Upper lobe of right lung (tissue), 1 donor: ENCODE measurements around the gene G6PC3. TPM values are rescaled to one million over a fixed set of nuclear protein-coding genes. Genes with fewer than 3 reads are reported as not detected.
"Not testable (repeated sequence)": the region's sequence is repeated elsewhere in the genome, so short reads cannot be mapped to it uniquely, and the experiment has no call there.

ENCODE experiments used
- ATAC-seq: fragments of 200-7000 bp; cut with Tn5 transposase; one replicate; pipeline ENCODE4 v1.9.1; 2020; ENCODE audit warnings: mild to moderate bottlenecking, moderate library complexity
- DNase-seq: peaks from one replicate; pipeline ENCODE4 v3.0.0-alpha.2; 2020
- H3K27ac ChIP-seq: fragments of 200-600 bp; one replicate; pipeline ENCODE4 v1.8.0; 2022
- H3K27me3 ChIP-seq: fragments of 200-600 bp; one replicate; pipeline ENCODE4 v1.8.0; 2022; ENCODE audit warnings: mild to moderate bottlenecking
- H3K36me3 ChIP-seq: fragments of 200-600 bp; one replicate; pipeline ENCODE4 v1.8.0; 2022
- H3K4me1 ChIP-seq: fragments of 200-600 bp; one replicate; pipeline ENCODE4 v1.8.0; 2022
- H3K4me3 ChIP-seq: fragments of 200-600 bp; one replicate; pipeline ENCODE4 v1.8.0; 2022; ENCODE audit warnings: mild to moderate bottlenecking
- H3K9me3 ChIP-seq: fragments of 200-600 bp; one replicate; pipeline ENCODE4 v1.8.0; 2022
- intact Hi-C: fragments of 100-400 bp; cut with DNase I; formaldehyde crosslinking; loops from one replicate; pipeline ENCODE4 v1.11.0; 2022
- total RNA-seq: library from RNA; stranded (reverse); fragmentation: NEBNext Ultra II Directional; extraction: Animal tissue kit (Norgen Biotek cat#: 25700); gene quantifications from one replicate; pipeline ENCODE4 v1.2.1, GENCODE V29; 2021
- TF ChIP-seq, protein P1 (sequence below): fragments of 200-600 bp; IDR thresholded peaks from one replicate; pipeline ENCODE4 v1.8.0; 2022; ENCODE audit warnings: antibody characterized with exemption
- donor health status: DM: no; HTN: yes; CAD: no; lungs with severe emphysema.

The G6PC3 gene
- total RNA-seq, 1 donor from 2014 or later: 39.7 TPM

DNA sequence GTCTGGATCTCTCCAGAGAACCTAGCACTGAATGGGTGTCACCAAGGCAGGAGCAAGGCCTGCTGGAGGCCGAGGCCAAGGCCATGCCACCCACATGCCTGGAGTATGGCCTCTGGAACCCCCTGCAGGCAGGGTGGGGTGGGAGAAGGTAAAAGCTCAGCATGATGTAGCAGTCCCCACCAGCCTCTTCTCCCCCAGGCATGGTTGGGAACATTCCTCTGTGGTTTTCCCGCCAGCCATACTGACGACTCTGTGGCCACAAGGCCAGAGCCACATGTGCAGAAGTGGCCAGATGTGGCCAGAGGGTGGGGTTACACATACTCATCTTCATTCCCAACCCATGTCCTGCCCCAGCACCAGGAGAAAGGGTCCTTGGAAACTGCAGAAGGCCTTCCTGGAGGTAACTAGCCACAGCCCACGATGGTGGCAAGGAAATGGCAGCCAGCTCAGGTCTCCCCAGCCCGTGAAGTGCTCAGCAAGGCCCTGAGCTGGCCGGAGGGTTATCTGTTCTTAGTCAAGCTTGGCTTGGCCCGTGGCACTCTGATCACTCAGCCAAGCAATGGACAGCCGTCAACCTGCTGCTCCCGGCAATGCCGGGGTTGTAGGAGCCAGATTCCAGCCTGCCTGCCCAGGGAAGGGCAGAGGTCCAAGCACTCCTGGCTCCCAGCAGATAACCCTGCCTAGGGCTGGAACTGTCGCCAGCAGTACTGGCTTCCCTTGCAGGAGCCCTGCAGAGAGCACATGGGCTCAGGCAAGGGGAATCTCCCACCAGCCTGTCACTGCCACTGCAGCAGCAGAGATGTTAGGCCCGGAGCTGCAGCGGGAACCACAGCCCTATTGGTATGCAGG, 26.8 kb downstream of the G6PC3 start:
- Histone ChIP-seq H3K4me1 (peaks cover 28% of the 10 kb centered on the region), H3K4me3 (no peak overlapping the region), H3K27ac (peak overlapping the region; percentile 90), H3K36me3 (peaks cover 13% of the 10 kb centered on the region), H3K9me3 (no peaks in the 10 kb centered on the region), H3K27me3 (no peaks in the 10 kb centered on the region)
- DNase-seq (no peak), ATAC-seq (peak; percentile 1)
- TF ChIP-seq, protein P1, sequence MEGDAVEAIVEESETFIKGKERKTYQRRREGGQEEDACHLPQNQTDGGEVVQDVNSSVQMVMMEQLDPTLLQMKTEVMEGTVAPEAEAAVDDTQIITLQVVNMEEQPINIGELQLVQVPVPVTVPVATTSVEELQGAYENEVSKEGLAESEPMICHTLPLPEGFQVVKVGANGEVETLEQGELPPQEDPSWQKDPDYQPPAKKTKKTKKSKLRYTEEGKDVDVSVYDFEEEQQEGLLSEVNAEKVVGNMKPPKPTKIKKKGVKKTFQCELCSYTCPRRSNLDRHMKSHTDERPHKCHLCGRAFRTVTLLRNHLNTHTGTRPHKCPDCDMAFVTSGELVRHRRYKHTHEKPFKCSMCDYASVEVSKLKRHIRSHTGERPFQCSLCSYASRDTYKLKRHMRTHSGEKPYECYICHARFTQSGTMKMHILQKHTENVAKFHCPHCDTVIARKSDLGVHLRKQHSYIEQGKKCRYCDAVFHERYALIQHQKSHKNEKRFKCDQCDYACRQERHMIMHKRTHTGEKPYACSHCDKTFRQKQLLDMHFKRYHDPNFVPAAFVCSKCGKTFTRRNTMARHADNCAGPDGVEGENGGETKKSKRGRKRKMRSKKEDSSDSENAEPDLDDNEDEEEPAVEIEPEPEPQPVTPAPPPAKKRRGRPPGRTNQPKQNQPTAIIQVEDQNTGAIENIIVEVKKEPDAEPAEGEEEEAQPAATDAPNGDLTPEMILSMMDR: no peak
- intact Hi-C loops: no loop called here

- H3K27me3 ChIP-seq, H3K9me3 ChIP-seq, DNase-seq, intact Hi-C loops, H3K36me3 ChIP-seq, ATAC-seq, H3K27ac ChIP-seq, H3K4me3 ChIP-seq: not testable (repeated sequence)
- peaks cover 19% of the 10 kb centered on the region for H3K4me1 ChIP-seq
These were observed 31.3 kb downstream of the G6PC3 start for GRCh38 chr17:44101858-44102257.

- no peak for ATAC-seq
These were observed 32.5 kb downstream of the G6PC3 start for GRCh38 chr17:44102849-44103622.

GRCh38 chr17:44105483-44105882, 34.9 kb downstream of the G6PC3 start:
- no peaks in the 10 kb centered on the region for H3K27me3 ChIP-seq
- H3K27ac ChIP-seq: no peak overlapping the region
- peaks cover 40% of the 10 kb centered on the region for H3K4me1 ChIP-seq
- intact Hi-C loops: no loop called here
- TF ChIP-seq, protein P1: no peak
- H3K9me3 ChIP-seq: no peaks in the 10 kb centered on the region
- H3K36me3 ChIP-seq: peaks cover 7% of the 10 kb centered on the region
- ATAC-seq (no peak), DNase-seq (no peak)
- no peak overlapping the region for H3K4me3 ChIP-seq

More at GRCh38 chr17:44102849-44103622, 32.5 kb downstream of the G6PC3 start:
- DNase-seq: no peak
- Histone ChIP-seq H3K27me3 (no peaks in the 10 kb centered on the region), H3K27ac (no peak overlapping the region), H3K4me3 (no peak overlapping the region), H3K36me3 (peaks cover 7% of the 10 kb centered on the region), H3K9me3 (no peaks in the 10 kb centered on the region), H3K4me1 (peaks cover 18% of the 10 kb centered on the region)
- intact Hi-C loops: no loop called here
- TF ChIP-seq, protein P1: no peak

- peaks cover 44% of the 10 kb centered on the region for H3K4me1 ChIP-seq
- H3K27ac ChIP-seq: no peak overlapping the region
- no peaks in the 10 kb centered on the region for H3K27me3 ChIP-seq
- ATAC-seq (no peak), DNase-seq (no peak)
- intact Hi-C loops: no loop called here
- H3K36me3 ChIP-seq: peaks cover 7% of the 10 kb centered on the region
- no peaks in the 10 kb centered on the region for H3K9me3 ChIP-seq
- TF ChIP-seq, protein P1: no peak
- H3K4me3 ChIP-seq: no peak overlapping the region
These were observed 35.4 kb downstream of the G6PC3 start for GRCh38 chr17:44105941-44106340.

DNA sequence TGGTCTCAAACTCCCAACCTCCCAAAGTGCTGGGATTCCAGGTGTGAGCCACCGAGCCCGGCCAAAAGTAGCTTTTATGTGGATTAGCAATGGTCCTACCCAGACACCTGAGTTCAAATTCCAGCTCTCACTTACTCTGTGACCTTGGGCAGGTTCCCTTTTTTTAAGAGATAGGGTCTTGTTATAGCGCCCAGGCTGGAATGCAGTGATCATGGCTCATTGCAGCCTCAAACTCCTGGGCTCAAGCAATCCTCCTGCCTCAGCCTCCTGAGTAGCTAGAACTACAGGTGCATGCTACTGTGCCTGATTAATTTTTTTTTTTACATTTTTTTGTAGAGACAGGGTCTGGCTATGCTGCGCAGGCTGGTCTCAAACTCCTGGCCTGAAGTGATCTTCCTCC, 36.3 kb downstream of the G6PC3 start:
- Histone ChIP-seq H3K27me3 (no peaks in the 10 kb centered on the region), H3K4me3 (no peak overlapping the region), H3K9me3 (no peaks in the 10 kb centered on the region), H3K27ac (no peak overlapping the region), H3K4me1 (peaks cover 53% of the 10 kb centered on the region), H3K36me3 (peaks cover 7% of the 10 kb centered on the region)
- intact Hi-C loops: no loop called here
- ATAC-seq (no peak), DNase-seq (no peak)
- TF ChIP-seq, protein P1: no peak
